GM04503 (cell line): ENCODE data around the gene ELOVL2.
"Not testable (repeated sequence)": the region's sequence is repeated elsewhere in the genome, so short reads cannot be mapped to it uniquely, and the experiment has no call there.

Experiments used
- DNase-seq: peaks from one replicate; pipeline ENCODE4 v3.0.0-alpha.2; 2012; ENCODE audit warnings: low read depth

Gene ELOVL2

DNA sequence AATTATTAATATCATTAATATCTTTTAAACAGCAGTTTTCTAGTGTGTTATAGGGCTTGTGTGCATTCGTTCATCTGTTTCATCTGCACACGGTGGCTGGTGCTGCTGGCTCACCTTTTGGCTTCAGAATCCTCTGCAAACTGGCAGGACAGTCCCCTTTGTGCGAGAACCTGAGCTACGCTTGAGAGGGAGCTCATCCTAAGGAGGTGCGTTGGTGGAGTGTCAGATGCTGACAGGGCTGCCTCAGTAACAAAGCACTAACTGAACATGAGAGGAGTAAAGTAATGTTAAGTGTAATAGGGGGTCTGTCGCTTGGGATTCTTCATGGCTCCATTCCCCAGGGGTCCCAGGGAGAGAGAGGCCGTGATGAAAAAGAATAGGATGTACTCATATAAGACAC lies 22.4 kb downstream of the ELOVL2 start:
- no peak for DNase-seq

DNA sequence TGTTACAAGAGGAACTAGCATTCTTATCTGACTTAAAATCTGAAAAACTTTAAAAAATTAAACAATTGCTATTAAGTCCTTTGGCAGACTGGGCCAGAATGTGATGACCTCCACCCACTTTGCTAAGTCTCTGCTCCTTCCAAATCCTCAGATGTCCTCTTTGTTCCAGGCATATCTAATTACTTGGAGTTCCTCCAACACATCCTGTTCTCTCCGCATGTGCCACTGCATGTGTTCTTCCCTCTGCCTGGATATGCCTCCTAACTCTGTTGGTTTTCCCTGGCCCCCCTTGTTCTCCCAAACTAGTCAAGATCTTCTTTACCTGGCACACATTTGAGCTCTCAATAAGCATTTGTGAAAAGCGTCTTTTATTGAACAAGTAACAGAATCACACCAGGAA lies 23.1 kb downstream of the ELOVL2 start:
- no peak for DNase-seq

DNA sequence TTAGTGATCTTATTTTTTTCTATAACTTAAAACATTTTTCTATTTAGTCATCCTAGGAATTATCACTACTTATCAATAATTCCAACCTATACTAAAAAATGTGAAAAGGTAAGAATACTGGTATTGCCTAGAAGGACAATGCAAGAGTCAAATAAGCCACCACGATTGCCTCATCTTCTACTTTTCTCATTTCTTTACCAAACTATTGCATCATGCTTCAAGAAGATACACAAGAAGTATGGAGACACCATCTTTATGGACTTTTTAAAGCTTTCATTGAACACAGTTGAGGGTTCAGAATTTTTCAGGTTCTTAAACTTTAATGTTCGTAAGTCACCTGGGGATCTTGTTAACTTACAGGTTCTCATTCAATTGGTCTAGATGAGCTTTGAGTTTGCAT lies 25.9 kb downstream of the ELOVL2 start:
- DNase-seq: no peak

DNA sequence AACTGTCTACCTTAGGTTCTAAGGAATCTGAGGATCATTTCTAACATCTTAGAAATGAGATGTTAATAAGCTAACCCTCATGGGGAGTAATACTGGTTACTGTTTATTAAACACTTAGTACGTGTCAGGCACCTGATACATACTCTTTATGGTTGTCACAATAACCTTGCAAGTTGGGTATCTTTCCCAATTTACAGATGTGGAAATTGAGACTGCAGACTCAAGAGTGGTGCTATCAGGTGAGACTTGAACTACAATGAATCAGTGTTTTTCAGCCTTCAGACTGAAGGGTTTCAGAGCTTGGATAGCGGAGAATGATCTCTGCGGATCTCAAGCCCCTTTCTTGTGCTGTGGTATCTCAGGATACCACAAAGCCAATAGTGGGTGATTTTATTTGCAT lies 27.0 kb downstream of the ELOVL2 start:
- no peak for DNase-seq

DNA sequence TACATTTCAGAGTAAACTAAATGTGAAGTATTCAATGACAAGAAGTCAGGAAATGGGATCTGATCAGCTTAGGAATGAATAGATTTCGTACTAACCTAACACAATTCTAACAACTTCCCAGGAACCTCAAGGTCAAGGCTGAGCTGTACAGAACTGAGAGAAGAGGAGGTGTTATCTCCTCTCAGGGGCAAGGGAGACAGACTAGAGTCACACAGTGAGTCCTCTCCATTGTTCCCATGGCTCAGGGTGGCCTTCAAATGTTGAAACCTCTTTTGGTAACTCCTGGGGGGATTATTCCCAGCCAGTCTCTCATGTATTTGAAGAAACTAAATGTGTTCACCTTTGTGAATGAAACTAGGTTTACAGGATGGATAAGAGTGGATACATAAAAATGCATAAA lies 27.7 kb downstream of the ELOVL2 start:
- DNase-seq: no peak

DNA sequence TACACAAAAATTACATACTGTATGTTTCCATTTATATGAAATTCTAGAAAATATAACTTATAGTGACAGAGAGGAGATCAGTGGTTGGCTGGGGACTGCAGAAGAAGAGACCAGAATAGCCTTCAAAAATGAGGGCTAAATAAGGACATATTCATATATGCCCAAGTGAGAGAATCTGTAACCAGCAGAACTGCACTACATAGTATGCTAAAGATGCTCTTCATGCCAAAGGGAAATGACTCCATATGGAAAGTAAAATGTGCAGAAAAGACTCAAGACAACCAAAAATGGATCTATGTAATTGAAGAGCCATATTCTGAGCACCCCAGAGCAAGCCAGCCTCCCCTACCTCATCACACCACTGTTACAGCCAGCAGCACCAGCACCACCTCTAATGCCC lies 29.0 kb downstream of the ELOVL2 start:
- DNase-seq: no peak

DNA sequence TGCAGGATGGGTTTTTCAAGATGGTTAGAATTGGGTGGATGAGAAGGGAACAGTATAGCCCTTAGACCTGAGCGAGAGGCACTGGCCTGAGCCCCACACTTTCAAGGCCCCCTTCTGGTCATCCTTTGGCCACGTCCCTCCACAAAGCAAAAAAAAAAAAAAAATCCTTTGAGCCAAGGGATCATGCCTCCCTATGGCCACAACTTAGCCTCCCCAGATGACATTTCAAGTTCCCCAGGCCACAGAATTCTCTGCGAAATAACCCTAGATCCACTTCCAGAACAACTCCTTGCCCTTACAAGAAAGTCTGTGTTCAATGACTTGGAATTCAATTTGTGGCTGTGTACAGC lies 30.4 kb downstream of the ELOVL2 start:
- DNase-seq: no peak

DNA sequence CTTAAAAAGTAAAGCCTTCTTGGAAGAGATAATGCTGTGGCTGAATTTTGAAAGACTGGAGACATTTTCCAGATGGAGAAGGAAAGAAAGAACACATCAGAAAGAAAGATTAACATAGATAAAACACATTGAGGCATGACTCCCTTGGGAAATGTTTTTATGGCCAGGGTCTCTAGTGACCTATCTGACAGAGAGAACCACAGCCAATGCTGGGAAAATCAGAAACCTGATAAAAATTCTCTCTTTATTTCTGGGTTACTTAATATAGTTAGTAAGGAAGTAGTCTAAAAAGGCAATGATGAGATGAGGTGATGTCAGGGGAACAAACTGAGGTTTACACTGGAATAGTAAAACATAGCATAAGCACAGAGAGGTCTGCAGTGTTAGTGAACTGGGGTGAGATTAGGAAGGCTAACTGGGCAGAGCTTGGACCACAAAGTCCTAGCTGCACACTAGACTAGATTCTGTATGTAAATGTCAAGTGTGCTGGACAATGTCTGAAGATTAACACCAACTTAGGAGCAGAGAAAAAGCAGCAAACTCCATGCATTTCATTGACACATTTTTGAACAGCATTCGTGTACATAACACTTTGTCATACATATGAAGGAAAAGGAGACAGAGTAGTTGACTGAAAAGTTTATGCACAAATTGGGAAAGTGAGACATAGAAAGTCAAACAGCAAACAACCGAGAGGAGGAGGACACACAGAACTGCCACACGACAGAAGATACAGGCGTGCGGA lies 31.0 kb downstream of the ELOVL2 start:
- DNase-seq: no peak

DNA sequence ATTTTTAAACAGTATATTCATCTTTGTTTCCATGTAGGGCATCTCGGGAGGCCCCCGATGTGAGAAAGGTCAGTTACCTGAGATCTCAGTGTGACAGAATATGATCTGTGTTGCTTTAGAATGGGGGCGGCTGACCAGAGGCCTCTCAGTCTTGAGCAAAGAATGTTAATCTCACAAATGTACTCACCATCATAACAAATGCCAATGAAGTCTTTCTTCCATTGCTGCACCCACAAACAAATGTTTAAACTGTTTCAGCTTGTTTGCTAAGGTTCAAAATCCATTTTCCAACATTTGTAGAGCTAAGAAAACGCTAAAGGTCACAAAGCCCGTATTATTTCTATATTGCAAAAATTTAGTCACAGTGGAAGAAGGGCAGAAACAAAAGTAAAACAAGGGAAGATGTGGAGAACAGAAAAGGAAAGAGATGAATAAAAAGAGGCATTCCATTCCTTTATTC lies 31.8 kb downstream of the ELOVL2 start:
- no peak for DNase-seq

DNA sequence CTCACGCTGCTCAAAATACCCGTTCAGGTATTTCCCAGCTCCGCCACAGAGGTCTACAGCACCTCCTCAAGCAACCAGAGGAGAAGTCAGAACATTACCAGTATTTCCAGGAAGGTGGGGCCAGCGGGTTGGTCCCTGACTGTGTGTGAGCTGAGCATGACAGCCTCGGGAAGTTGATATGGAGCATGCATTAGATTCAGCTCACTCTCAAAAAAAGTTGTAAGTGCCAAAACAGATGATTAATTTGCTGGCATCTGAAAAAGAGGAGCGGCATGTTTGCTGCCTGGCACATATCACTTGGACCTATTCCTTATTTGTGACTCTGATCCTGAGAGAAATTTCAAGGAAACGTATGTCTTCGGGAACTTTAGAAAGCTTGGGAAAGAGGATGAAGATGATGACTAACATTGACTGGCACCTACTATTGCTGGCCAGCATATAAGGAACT lies 32.3 kb downstream of the ELOVL2 start:
- no peak for DNase-seq

DNA sequence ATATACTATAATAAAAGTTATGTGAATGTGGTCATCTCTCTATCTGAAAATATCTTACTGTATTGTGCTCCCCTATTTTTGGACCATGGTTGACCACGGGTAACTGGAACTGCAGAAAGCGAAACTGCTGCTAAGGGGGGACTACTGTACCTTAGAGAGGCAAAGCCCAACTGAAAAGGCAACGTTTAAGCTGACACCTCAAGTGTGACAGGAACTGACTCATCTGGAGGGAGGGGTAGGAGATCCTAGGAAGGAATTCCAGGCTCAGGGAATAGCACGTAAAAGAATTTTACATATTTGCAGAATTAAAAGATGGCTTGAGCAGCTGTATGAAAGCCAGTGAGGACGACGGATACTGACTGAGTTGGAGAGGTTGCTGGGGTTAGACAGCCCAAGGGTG lies 34.8 kb downstream of the ELOVL2 start:
- DNase-seq: no peak

DNA sequence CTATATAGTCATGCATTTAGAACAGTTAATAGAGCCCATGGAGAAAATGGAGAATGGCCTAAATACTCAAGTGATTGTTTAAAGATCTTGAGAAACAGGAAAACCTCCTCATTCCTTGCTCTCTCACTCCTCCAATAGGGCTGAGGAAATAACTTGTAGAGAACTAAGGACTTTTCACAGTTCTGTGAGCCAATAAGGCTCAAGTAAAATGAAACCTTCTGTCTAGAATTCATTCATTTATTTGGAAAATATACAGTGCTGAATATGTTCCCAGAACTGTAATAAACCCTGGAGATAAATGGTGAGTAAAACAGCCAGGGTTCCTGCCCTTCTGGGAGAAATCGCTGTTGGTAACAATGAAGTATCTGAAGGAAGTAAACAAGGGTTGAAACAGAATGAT lies 35.3 kb downstream of the ELOVL2 start:
- peak; percentile 10 for DNase-seq

DNA sequence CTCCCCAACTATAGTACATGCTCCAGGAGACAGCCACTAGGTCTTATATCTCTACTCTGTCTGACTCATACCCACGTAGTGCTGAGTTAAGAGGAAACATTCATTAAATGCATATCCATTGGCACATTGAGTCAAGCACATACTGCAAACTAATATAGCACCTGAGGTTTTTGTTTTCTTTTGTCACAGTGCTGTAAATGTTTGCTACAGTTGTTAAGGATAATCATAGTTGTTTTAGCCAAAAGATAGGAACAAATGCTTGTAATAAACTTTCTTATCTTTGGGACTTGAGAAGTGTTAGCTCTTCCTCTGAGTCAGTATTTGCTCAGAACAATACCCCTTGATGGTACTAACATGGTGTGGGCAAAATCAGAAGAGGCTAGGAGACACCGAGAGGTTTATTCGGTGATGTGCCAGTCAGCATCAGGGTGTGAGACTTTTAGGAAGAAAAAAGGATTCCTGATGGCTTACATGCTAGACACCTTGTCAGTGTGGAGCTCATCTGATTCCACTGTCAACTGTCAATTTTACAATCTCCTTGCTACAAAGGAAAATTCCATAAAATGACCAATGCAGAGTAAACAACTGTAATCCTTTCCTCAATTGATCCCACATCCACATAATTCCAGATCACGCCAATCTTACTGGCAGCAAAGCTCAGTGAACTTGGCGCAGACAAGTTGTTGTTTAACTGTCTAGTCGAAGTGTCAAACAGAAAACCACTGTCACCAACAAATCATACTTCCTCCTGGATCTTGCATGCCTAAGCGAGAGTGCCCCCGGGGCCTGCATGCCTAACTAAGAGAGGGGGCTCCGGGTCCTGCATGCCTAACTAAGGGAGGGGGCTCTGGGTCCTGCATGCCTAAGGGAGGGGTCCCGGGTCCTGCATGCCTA lies 36.1 kb downstream of the ELOVL2 start:
- no peak for DNase-seq

DNA sequence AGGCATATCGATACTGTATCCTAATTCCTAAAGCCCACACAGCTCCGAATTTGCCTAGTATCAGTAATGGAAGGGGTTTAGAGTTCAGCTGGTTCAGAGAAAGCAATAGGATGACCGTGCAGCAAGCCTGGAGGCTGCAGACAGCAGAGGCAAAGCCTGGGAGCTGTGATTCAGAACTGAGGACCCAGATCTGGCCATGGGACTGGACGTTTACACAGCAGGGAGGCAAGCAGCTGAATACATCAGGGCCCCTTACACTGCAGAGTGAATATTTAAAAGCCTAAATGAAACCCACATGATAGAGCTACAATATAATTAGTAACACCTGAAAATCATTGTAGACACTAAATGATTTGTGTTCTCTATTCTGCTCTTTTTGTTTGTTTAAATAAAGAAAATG lies 38.0 kb downstream of the ELOVL2 start:
- DNase-seq: no peak

DNA sequence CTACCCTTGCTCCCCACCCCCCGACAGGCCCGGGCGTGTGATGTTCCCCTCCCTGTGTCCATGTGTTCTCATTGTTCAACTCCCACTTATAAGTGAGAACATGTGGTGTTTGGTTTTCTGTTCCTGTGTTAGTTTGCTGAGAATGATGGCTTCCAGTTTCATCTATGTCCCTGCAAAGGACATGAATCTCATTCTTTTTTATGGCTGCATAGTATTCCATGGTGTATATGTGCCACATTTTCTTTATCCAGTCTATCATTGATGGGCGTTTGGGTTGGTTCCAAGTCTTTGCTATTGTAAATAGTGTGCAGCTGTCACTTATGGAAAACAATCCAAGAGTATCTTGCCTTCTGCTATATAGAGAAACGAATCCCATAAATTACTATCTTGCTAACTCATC lies 40.8 kb downstream of the ELOVL2 start:
- not testable (repeated sequence) for DNase-seq

DNA sequence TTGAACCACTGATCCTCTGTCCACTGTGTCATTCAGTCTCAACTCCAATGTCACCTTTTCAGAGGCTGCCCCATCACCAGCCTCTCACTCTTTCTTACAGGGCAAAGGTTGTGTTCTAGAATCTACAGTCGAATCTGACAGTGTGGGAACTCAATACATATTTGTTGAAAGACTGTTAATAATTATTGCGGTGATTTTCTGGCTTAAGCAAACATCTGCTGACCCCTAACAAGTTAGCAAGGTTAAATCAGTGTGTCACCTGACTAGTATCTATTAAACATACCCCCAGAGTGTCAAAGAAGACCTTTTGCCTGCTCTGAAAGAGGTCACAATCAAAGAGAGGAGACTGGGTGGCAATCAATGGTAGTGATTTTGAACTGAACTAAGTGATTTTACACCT lies 41.9 kb downstream of the ELOVL2 start:
- no peak for DNase-seq

DNA sequence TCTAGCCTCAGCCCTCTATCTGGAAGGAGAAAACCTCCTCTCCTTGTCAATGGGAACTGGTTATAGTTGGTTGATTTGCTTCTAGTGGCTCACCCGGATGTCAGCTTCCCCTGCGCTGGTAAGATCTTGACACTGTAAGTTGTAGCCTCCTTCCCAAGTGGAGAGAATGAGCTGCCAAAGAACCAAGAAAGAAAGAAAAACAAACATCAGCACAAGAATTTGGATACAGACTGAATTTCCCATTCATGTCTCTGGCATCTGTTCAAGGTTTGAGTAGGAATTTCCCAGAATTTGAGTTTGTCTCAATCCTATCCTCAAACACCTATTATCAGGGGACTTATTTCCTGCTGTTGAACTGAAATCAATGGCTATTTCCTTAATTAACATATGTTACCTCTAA lies 44.1 kb downstream of the ELOVL2 start:
- no peak for DNase-seq

DNA sequence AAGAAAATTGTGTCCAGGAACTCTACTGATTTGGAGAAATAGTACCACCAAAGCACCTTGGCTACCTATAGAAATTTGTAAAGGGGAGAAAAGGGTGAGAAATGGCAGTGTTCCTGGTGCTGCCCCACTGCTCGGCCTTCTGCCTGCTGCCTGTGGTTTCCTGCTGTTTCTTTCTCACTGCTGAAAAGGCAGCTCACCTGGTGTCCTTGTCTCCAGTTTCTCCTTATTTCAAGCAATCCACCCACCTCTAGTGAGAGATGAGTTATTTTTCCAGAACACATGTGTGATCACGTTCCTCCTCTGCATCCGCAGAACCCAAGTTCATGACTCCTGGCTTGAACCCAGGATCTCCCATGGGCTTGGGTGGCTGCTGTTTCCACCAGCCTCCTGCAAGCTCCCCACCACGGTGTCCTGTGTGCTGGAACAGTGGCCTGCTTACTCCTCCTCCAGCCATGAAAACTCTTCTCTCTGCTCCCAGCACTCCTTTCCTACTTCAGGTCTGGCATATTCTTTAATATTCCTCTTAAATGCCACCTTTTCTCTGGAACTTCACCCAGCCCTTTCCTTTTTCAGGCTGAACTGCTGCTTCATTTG lies 48.9 kb downstream of the ELOVL2 start:
- DNase-seq: no peak

DNA sequence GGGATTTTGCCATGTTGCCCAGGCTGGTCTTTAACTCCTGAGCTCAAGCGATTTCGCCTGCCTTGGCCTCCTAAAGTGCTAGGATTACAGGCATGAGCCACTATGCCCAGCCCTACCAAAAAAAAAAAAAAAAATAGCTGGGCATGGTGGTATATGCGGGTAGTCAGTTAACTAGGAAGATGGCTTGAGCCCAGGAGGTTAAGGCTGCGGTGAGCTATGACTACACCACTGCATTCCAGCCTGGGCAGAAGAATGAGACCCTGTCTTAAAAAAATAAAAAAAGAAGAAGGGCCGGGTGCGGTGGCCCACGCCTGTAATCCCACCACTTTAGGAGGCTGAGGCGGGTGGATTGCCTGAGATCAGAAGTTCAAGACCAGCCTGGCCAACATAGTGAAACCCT lies 50.2 kb downstream of the ELOVL2 start:
- no peak for DNase-seq

DNA sequence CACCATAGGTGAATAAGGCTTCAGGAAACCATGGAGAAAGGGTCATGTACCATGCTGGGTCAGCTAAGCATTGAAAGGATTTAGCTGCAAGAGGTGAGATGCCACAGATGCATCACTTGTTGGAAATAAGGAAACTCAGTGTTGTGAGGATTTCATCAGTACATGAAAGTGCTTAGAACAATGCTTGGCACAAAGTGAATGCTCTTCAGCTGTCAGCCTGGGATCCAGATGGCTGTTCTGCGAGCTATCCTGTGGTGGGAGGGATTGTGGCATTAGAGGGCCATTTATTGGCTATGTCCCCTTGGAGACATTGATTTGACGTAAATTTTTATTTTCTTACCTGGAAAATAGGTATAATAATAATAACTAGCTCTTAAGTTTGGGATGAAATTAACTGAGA lies 53.0 kb downstream of the ELOVL2 start:
- no peak for DNase-seq

DNA sequence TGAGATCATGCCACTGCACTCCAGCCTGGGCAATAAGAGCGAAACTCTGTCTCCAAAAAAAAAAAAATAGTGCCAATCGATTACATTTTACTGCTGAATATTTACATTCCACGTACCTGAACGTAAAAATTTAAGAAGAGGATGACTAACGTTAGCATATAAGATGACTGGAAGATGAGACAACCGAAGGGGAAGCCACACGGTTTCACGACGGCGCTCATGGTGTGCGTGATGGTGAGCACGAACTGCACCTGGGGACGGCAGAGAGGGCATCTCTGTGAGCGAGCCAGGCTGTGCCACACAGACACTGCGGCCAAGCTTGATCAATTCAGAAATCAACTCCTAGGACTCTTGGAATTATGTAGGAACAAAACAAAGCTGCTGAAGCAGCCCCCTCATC lies 54.5 kb downstream of the ELOVL2 start:
- no peak for DNase-seq

DNA sequence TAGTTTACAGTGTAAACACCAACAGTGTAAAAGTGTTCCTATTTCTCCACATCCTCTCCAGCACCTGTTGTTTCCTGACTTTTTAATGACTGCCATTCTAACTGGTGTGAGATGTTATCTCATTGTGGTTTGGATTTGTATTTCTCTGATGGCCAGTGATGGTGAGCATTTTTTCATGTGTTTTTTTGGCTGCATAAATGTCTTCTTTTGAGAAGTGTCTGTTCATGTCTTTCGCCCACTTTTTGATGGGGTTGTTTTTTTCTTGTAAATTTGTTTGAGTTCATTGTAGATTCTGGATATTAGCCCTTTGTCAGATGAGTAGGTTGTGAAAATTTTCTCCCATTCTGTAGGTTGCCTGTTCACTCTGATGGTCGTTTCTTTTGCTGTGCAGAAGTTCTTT lies 59.1 kb downstream of the ELOVL2 start:
- not testable (repeated sequence) for DNase-seq

DNA sequence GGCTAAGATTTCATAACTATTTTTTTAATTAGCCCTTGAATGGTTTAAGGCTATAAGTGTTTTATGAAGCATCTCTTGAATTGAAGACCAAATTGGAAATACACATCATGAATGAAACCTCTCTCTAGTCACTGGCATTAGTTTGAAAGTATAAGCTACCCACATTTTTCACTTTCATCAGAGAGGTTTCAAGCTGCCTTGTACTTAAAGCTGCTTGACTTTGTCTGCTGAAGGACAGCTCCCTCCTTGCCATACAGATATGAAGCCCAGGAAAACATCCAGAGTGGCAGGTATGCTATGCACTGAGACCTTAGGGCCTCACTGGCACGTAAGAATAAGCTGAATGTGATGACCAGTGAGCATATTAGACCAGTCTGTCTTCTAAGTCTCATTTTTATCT lies 62.7 kb downstream of the ELOVL2 start:
- no peak for DNase-seq
